Loucy (cell line): Measurements from ENCODE around the gene TTYH3.

Experiments used
- CTCF ChIP-seq: fragments of 200-600 bp; sonication (generic); conservative IDR thresholded peaks from 2 replicates; pipeline ENCODE4 v1.5.1; 2014; ENCODE audit warnings: mild to moderate bottlenecking, antibody characterized with exemption, low read length
- EZH2phosphoT487 ChIP-seq: fragments of 200-600 bp; IDR thresholded peaks from 2 replicates; pipeline ENCODE4 v1.6.1; 2018; ENCODE audit warnings: antibody characterized with exemption, mild to moderate bottlenecking, moderate library complexity, borderline replicate concordance

- no peak for TF ChIP-seq CTCF
- no peak for TF ChIP-seq EZH2phosphoT487
These were observed 4.3 kb downstream of the TTYH3 start for GRCh38 chr7:2635810-2636701.
